HL-60 (cell line): ENCODE data around the gene RPS4Y1.

Experiments used
- DNase-seq, 2 experiments: peaks; one replicate each; pipeline ENCODE4 v3.0.0-alpha.2; 2010 to 2020; ENCODE audit warnings: low read depth in 1 of 2, low spot score in 1 of 2
- H3K27ac ChIP-seq: fragments of 250-450 bp; sonication (Bioruptor Pico); replicated peaks from 2 replicates; pipeline ENCODE4 v1.5.1; 2020; ENCODE audit warnings: mild to moderate bottlenecking, moderate library complexity
- H3K27me3 ChIP-seq: fragments of 250-450 bp; sonication (Bioruptor Pico); 2 replicates; pipeline ENCODE4 v1.5.1; 2021; ENCODE audit warnings: mild to moderate bottlenecking, moderate library complexity; ENCODE audit not compliant: insufficient read depth, poor library complexity, severe bottlenecking
- H3K4me3 ChIP-seq: replicated peaks from 2 replicates; pipeline ENCODE4 v1.5.1; 2011; ENCODE audit warnings: mild to moderate bottlenecking, control low read depth, low read length; ENCODE audit not compliant: insufficient read depth
- CTCF ChIP-seq: IDR thresholded peaks from one replicate; pipeline ENCODE4 v1.5.1; 2011; ENCODE audit warnings: low read length, control low read depth, inconsistent platforms; ENCODE audit not compliant: insufficient read depth
- GABPA ChIP-seq: IDR thresholded peaks from 2 replicates; pipeline ENCODE4 v1.6.1; 2012; ENCODE audit warnings: low read depth
- POLR2AphosphoS5 ChIP-seq: IDR thresholded peaks from 2 replicates; pipeline ENCODE4 v1.6.1; 2012; ENCODE audit warnings: low read depth
- REST ChIP-seq: IDR thresholded peaks from 2 replicates; pipeline ENCODE4 v1.6.1; 2012; ENCODE audit warnings: low read depth; ENCODE audit not compliant: insufficient replicate concordance
- SPI1 ChIP-seq: IDR thresholded peaks from 2 replicates; pipeline ENCODE4 v1.6.1; 2012; ENCODE audit warnings: low read depth, mild to moderate bottlenecking, borderline replicate concordance

Gene RPS4Y1

GRCh38 chrY:2835230-2835629 is 6.2 kb upstream of the RPS4Y1 start:
- TF ChIP-seq REST: no peak
- no peak for TF ChIP-seq SPI1
- no peak for TF ChIP-seq CTCF
- no peak for TF ChIP-seq POLR2AphosphoS5
- TF ChIP-seq GABPA: no peak
- no peaks in the 10 kb centered on the region for H3K27me3 ChIP-seq
- H3K27ac ChIP-seq: no peak overlapping the region
- DNase-seq: no peak
- no peak overlapping the region for H3K4me3 ChIP-seq

- TF ChIP-seq SPI1 (no peak), GABPA (no peak), REST (no peak)
- DNase-seq: no peak
- Histone ChIP-seq H3K4me3 (no peak overlapping the region), H3K27ac (no peak overlapping the region), H3K27me3 (no peaks in the 10 kb centered on the region)
Observed at GRCh38 chrY:2837078-2837477, 4.3 kb upstream of the RPS4Y1 start.

GRCh38 chrY:2837932-2838331 is 3.5 kb upstream of the RPS4Y1 start:
- no peak for DNase-seq
- Histone ChIP-seq H3K27me3 (no peaks in the 10 kb centered on the region), H3K27ac (no peak overlapping the region), H3K4me3 (no peak overlapping the region)
- TF ChIP-seq REST (no peak), POLR2AphosphoS5 (no peak), GABPA (no peak), CTCF (no peak), SPI1 (no peak)

GRCh38 chrY:2846791-2847190 is 5.4 kb downstream of the RPS4Y1 start:
- no peak overlapping the region for H3K4me3 ChIP-seq
- TF ChIP-seq POLR2AphosphoS5 (no peak), REST (no peak)
- H3K27ac ChIP-seq: no peak overlapping the region
- no peaks in the 10 kb centered on the region for H3K27me3 ChIP-seq
- DNase-seq: no peak
